Erythroblast (primary cell): ENCODE results near the gene GUCY2C.

ENCODE experiments used
- GATA1 ChIP-seq: IDR thresholded peaks from 2 replicates; pipeline ENCODE4 v1.6.1; 2011; ENCODE audit warnings: low read depth, mild to moderate bottlenecking, control low read depth, low read length, moderate library complexity
- POLR2A ChIP-seq: IDR thresholded peaks from 2 replicates; pipeline ENCODE4 v1.6.1; 2011; ENCODE audit warnings: mild to moderate bottlenecking, low read length

DNA sequence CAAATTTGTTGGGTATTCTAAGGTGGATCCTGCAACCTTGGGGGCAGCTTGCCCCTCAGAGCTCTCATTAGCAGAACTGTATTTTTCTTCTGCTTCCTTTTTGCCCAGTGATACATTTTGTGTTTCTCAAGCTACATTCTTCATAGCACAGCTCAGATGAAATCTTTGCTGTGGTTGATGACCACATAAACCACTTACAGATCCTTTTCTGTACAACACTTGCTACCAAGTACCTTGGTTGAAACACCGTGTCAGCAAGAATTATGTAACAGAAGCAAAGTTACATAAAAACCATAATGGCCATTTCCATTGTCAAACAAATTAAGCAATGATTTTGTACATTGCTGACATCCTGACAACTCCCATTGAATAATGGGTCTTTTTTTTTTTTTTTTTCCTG lies 119.1 kb downstream of the GUCY2C start:
- TF ChIP-seq POLR2A (no peak), GATA1 (no peak)
